H1 (cell line): ENCODE measurements around the gene COLEC11. TPM values are rescaled to one million over a fixed set of nuclear protein-coding genes. Genes with fewer than 3 reads are reported as not detected.
A peak's percentile ranks its signal among the peaks of the same experiment; 100 is the strongest.

Source experiments
- CTCF ChIA-PET: fragments of 300-600 bp; sonication (Branson Sonifier 250); formaldehyde crosslinking; loops from one replicate; lab custom pipeline; 2021; ENCODE audit not compliant: partially characterized antibody; lab: Charles Lee
- POLR2A ChIA-PET: fragments of 300-600 bp; sonication (Branson Sonifier 250); formaldehyde crosslinking; loops from one replicate; lab custom pipeline; 2021; ENCODE audit warnings: inconsistent platforms; ENCODE audit not compliant: partially characterized antibody; lab: Charles Lee
- DNase-seq, 2 experiments: peaks; one replicate each; pipeline versions ENCODE4 v3.0.0 to v3.0.0-alpha.2; 2010 to 2022; ENCODE audit warnings: low spot score in 2 of 2, low read depth in 1 of 2, mixed read lengths in 1 of 2
- FAIRE-seq: peaks from 2 replicates; lab custom pipeline; 2011; peaks lifted over from hg19 to GRCh38; lab: Jason Lieb, UNC
- H2AFZ ChIP-seq: 2 replicates; pipeline ENCODE4 v1.8.1; 2012; ENCODE audit warnings: low read length, inconsistent platforms
- H2AK5ac ChIP-seq: 2 replicates; pipeline ENCODE4 v1.6.1; 2013; ENCODE audit warnings: low read depth, low read length
- H2BK120ac ChIP-seq: replicated peaks from 2 replicates; pipeline ENCODE3; 2013; ENCODE audit warnings: low read depth, low read length, inconsistent platforms
- H2BK12ac ChIP-seq: 2 replicates; pipeline ENCODE4 v1.6.1; 2013; ENCODE audit warnings: low read depth, low read length
- H2BK15ac ChIP-seq: 2 replicates; pipeline ENCODE4 v1.6.1; 2013; ENCODE audit warnings: low read length
- H2BK20ac ChIP-seq: 2 replicates; pipeline ENCODE4 v1.6.1; 2013; ENCODE audit warnings: low read length
- H2BK5ac ChIP-seq: 2 replicates; pipeline ENCODE4 v1.6.1; 2013; ENCODE audit warnings: low read depth, low read length
- H3K14ac ChIP-seq: 2 replicates; pipeline ENCODE4 v1.6.1; 2013; ENCODE audit warnings: inconsistent platforms; ENCODE audit not compliant: insufficient read length
- H3K18ac ChIP-seq: 2 replicates; pipeline ENCODE4 v1.6.1; 2013; ENCODE audit warnings: low read length; ENCODE audit errors: extremely low read depth
- H3K23ac ChIP-seq: 2 replicates; pipeline ENCODE4 v1.6.1; 2013; ENCODE audit warnings: inconsistent platforms; ENCODE audit not compliant: insufficient read length
- H3K23me2 ChIP-seq: 2 replicates; pipeline ENCODE4 v1.6.1; 2013; ENCODE audit warnings: low read depth, low read length
- H3K27ac ChIP-seq: 2 replicates; pipeline ENCODE4 v1.6.1; 2011; ENCODE audit warnings: low read depth, low read length, inconsistent platforms
- H3K27me3 ChIP-seq, 4 experiments: replicated peaks in 1 of 4; 1 replicate in 1 of 4; 2 replicates in 3 of 4; pipeline versions ENCODE4 v1.6.1 to v1.8.1; 2011 to 2013; ENCODE audit warnings: low read length in 3 of 4, mild to moderate bottlenecking in 3 of 4, inconsistent platforms in 2 of 4, mixed read lengths in 2 of 4, moderate library complexity in 1 of 4; ENCODE audit not compliant: control insufficient read depth in 3 of 4, insufficient read depth in 3 of 4; ENCODE audit errors: extremely low read depth in 1 of 4
- H3K36me3 ChIP-seq, 4 experiments: 2 replicates each; pipeline versions ENCODE4 v1.6.1 to v1.8.1; 2011 to 2013; ENCODE audit warnings: mild to moderate bottlenecking in 4 of 4, low read length in 3 of 4, moderate library complexity in 2 of 4, control low read depth in 1 of 4, inconsistent platforms in 1 of 4; ENCODE audit not compliant: insufficient read depth in 4 of 4, control insufficient read depth in 2 of 4
- H3K4ac ChIP-seq: replicated peaks from 2 replicates; pipeline ENCODE3; 2013; ENCODE audit warnings: low read length, low read depth, mixed read lengths, inconsistent platforms; ENCODE audit not compliant: insufficient read length
- H3K4me1 ChIP-seq, 4 experiments: replicated peaks in 1 of 4; 1 replicate in 1 of 4; 2 replicates in 3 of 4; pipeline versions ENCODE4 v1.6.1 to v1.8.1; 2011 to 2013; ENCODE audit warnings: low read length in 3 of 4, inconsistent platforms in 2 of 4, mixed read lengths in 1 of 4; ENCODE audit not compliant: insufficient read depth in 4 of 4, control insufficient read depth in 3 of 4
- H3K4me2 ChIP-seq, 2 experiments: 2 replicates each; pipeline versions ENCODE4 v1.6.1 to v1.8.1; 2011 to 2013; ENCODE audit warnings: low read depth in 2 of 2, low read length in 2 of 2, control low read depth in 1 of 2, inconsistent platforms in 1 of 2, mild to moderate bottlenecking in 1 of 2; ENCODE audit not compliant: insufficient read depth in 1 of 2
- H3K4me3 ChIP-seq, 4 experiments: fragments of 200-600, 300-600 bp in 1 of 4; sonication (generic), shearing (Covaris generic), sonication (Bioruptor Twin) in 1 of 4; 2 replicates each; pipeline versions ENCODE4 v1.5.1 to v1.8.1; 2011 to 2016; ENCODE audit warnings: low read length in 4 of 4, low read depth in 3 of 4, control low read depth in 2 of 4, inconsistent platforms in 2 of 4, mild to moderate bottlenecking in 2 of 4, mixed read lengths in 1 of 4, moderate library complexity in 1 of 4; ENCODE audit not compliant: insufficient read depth in 2 of 4; ENCODE audit errors: extremely low read depth in 1 of 4
- H3K56ac ChIP-seq: replicated peaks from 2 replicates; pipeline ENCODE3; 2013; ENCODE audit warnings: low read depth, mild to moderate bottlenecking, mixed read lengths, low read length, inconsistent platforms; ENCODE audit not compliant: insufficient read length
- H3K79me1 ChIP-seq: 2 replicates; pipeline ENCODE4 v1.6.1; 2013; ENCODE audit warnings: low read depth, low read length, control low read depth
- H3K79me2 ChIP-seq, 2 experiments: 2 replicates each; pipeline versions ENCODE4 v1.6.1 to v1.8.1; 2012 to 2013; ENCODE audit warnings: low read length in 2 of 2, mild to moderate bottlenecking in 2 of 2, inconsistent platforms in 1 of 2; ENCODE audit not compliant: insufficient read depth in 2 of 2, control insufficient read depth in 1 of 2
- H3K9ac ChIP-seq, 4 experiments: replicated peaks in 1 of 4; 1 replicate in 1 of 4; 2 replicates in 3 of 4; pipeline versions ENCODE4 v1.6.1 to v1.8.1; 2011 to 2013; ENCODE audit warnings: low read depth in 3 of 4, low read length in 3 of 4, control low read depth in 2 of 4, mild to moderate bottlenecking in 2 of 4, moderate library complexity in 2 of 4, inconsistent platforms in 1 of 4; ENCODE audit errors: extremely low read depth in 1 of 4
- H3K9me3 ChIP-seq, 2 experiments: 2 replicates each; pipeline versions ENCODE4 v1.6.1 to v1.8.1; 2012 to 2013; ENCODE audit warnings: mild to moderate bottlenecking in 2 of 2, moderate library complexity in 2 of 2, control low read depth in 1 of 2, inconsistent platforms in 1 of 2, low read depth in 1 of 2, low read length in 1 of 2, mixed read lengths in 1 of 2; ENCODE audit not compliant: insufficient read depth in 2 of 2
- H4K20me1 ChIP-seq, 2 experiments: replicated peaks in 1 of 2; 2 replicates each; pipeline versions ENCODE3 to v1.8.1; 2011 to 2013; ENCODE audit warnings: inconsistent platforms in 2 of 2, low read length in 2 of 2, mild to moderate bottlenecking in 1 of 2; ENCODE audit not compliant: insufficient read depth in 2 of 2, control insufficient read depth in 1 of 2
- H4K5ac ChIP-seq: 2 replicates; pipeline ENCODE4 v1.6.1; 2013; ENCODE audit warnings: low read length, low read depth, mixed read lengths, inconsistent platforms; ENCODE audit not compliant: insufficient read length
- H4K8ac ChIP-seq: 2 replicates; pipeline ENCODE4 v1.8.0; 2013; ENCODE audit warnings: mild to moderate bottlenecking, moderate library complexity, low read length, inconsistent platforms; ENCODE audit not compliant: insufficient read depth; ENCODE audit errors: extremely low read depth
- H4K91ac ChIP-seq: replicated peaks from 2 replicates; pipeline ENCODE3; 2013; ENCODE audit warnings: low read length, mixed read lengths, inconsistent platforms; ENCODE audit not compliant: insufficient read length
- JUND ChIP-seq: IDR thresholded peaks from 2 replicates; pipeline ENCODE4 v1.6.1; 2011; ENCODE audit warnings: mild to moderate bottlenecking, improper control_type of control experiment, low read length
- KDM4A ChIP-seq: IDR thresholded peaks from one replicate; pipeline ENCODE4 v1.7.1; 2012; ENCODE audit warnings: low read depth, mild to moderate bottlenecking, moderate library complexity, low read length, inconsistent platforms; ENCODE audit not compliant: severe bottlenecking
- WGBS, 2 experiments: shearing (Covaris generic) in 1 of 2; methylation state at CpG; one replicate each; pipeline versions ENCODE4 v1.1.6 to v1.1.7; 2013 to 2015; ENCODE audit warnings: low lambda C conversion rate in 2 of 2, mixed read lengths in 2 of 2, inconsistent platforms in 1 of 2, low coverage in 1 of 2, missing lambda C conversion rate in 1 of 2; ENCODE audit not compliant: insufficient replicate concordance in 2 of 2, insufficient coverage in 1 of 2, insufficient read length in 1 of 2; ENCODE audit errors: extremely low coverage in 1 of 2, missing lambda C conversion rate in 1 of 2; 5-methylcytosine and 5-hydroxymethylcytosine counted together
- polyA plus RNA-seq, 7 experiments: library from polyadenylated mRNA; depleted of rRNA in 3 of 7; stranded (reverse) in 5 of 7; unstranded in 2 of 7; fragments of >200 nt in 5 of 7; fragments of 200-250 nt in 2 of 7; gene quantifications; 1 replicate in 5 of 7; 2 replicates in 1 of 7; 4 replicates in 1 of 7; pipeline versions ENCODE4 v1.2.1 to v1.2.3, GENCODE V29; 2011 to 2013; ENCODE audit warnings: missing spikeins in 2 of 7, mixed read lengths in 2 of 7
- total RNA-seq: library from RNA; stranded (reverse); fragmentation: NEBNext Ultra II Directional; extraction: Animal tissue kit (Norgen Biotek cat#: 25700); gene quantifications from 2 replicates; pipeline ENCODE4 v1.2.1, GENCODE V29; 2021
- TF ChIP-seq, protein P1 (sequence below): IDR thresholded peaks from 2 replicates; pipeline ENCODE4 v1.6.1; 2012; ENCODE audit warnings: inconsistent platforms

COLEC11 gene
- total and polyA plus RNA-seq, 2 of the 8 experiments (the other 6 are each of a cell fraction or from before 2014, with no cell fraction given), result 0.47 to 0.80 TPM

DNA sequence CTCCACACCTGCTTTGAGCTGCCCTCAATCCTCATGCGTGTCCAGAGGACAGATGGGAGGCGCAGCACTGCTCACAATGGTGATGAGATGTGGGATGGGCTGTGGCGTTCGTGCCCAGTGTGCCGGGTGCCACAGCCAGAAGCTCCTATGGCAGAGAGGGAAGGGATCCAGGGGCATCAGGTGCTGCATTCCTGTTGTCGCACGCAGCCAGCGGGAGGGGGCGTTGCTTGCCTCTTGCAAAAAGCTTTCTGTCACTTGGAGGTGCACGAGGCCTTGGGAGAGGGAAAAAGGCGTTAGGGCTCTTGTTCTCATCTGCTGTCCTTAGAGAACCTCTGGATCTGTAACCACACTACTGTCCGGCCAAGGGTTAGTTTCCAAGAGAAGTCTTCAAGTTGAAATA is 33.9 kb downstream of the COLEC11 start:
- Histone ChIP-seq H3K9me3 (no peaks in the 10 kb centered on the region), H3K4me3 (no peak overlapping the region), H4K5ac (no peak overlapping the region), H3K4me2 (no peak overlapping the region), H3K23ac (no peak overlapping the region), H3K14ac (no peak overlapping the region), H2BK120ac (no peak overlapping the region), H3K27ac (no peak overlapping the region), H3K36me3 (no peaks in the 10 kb centered on the region), H3K4me1 (no peaks in the 10 kb centered on the region; a peak in 2 of 7 replicates), H2BK15ac (no peak overlapping the region), H4K20me1 (peaks cover 0 to 1% of the 10 kb centered on the region in 2 experiments), H3K79me2 (no peaks in the 10 kb centered on the region), H3K27me3 (no peaks in the 10 kb centered on the region; a peak in 1 of 7 replicates), H3K9ac (no peak overlapping the region), H3K56ac (no peak overlapping the region), H2AFZ (no peak overlapping the region), H3K4ac (no peak overlapping the region), H2BK12ac (no peak overlapping the region), H2BK20ac (no peak overlapping the region), H4K91ac (no peak overlapping the region), H4K8ac (no peak overlapping the region), H2BK5ac (no peak overlapping the region), H3K79me1 (no peaks in the 10 kb centered on the region), H2AK5ac (no peak overlapping the region), H3K23me2 (no peaks in the 10 kb centered on the region), H3K18ac (no peak overlapping the region)
- peak; percentile 21 to 78 for DNase-seq
- ChIA-PET POLR2A (interaction anchor here (0.6 to 1.5 kb wide), 6 partner anchors 22 to 69 kb away, joined by 3 to 12 read pairs (median 3); no protein-coding TSS in a partner anchor), CTCF (interaction anchor here (0.5 to 2.5 kb wide), 30 partner anchors 8 to 219 kb away, joined by 3 to 22 read pairs (median 4); no protein-coding TSS in a partner anchor)
- 38% methylated on average over 12 of the region's 12 CpGs; no CpG with 5 or more reads in 1 of the 2 experiments for whole genome bisulfite sequencing, 2 experiments
- peak; percentile 82 for FAIRE-seq
- TF ChIP-seq JUND (no peak), KDM4A (no peak)
- TF ChIP-seq, protein P1, sequence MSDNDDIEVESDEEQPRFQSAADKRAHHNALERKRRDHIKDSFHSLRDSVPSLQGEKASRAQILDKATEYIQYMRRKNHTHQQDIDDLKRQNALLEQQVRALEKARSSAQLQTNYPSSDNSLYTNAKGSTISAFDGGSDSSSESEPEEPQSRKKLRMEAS, result peak; percentile 90
